ENCODE measurements around the gene TMEM221. TPM values are rescaled to one million over a fixed set of nuclear protein-coding genes. Genes with fewer than 3 reads are reported as not detected.
A peak's percentile ranks its signal among the peaks of the same experiment; 100 is the strongest.

The TMEM221 gene
- total and polyA plus RNA-seq, 10 of the 15 experiments (the other 5 are each of a cell fraction or from before 2014, with no cell fraction given), result 0.04 to 0.24 TPM; not detected in 8

GRCh38 chr19:17429641-17430113 lies 18.8 kb downstream of the TMEM221 start (continued):
- TF ChIP-seq CBX5 (IDR thresholded peaks at IDR 0.05; ENCODE audit: low read depth) (no peak), SMAD1 (IDR thresholded peaks at IDR 0.05; ENCODE audit: low read depth, partially characterized antibody) (no peak)

DNA sequence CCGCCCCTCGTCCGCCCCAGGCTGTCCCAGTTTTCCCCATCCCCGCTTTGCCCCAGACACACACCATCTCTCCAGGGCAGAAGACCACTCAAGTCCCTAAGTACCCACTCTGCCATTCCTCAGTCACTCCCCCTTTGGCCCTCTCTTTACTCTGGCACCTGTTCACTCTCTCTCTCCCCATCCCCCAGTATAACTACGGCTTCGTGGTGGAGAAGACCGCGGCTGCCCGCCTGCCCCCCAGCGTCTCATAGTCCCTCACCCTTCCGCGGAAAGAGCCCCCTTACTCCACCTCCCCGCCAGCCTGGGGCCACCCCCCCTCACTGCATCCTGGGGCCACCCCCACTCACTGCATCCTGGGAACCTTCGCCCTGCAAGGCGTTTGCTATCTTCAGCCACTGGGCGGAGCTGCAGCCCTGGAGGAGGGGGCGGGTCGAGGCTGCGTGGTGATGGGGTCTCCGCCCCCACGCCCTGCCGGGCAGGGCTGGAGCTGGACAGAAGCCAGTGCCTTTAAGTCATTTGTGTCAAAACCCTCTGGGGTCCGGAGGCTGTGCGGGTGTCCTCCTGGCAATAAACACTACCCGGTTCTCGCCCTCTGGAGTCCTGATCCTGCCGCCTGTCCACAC lies 23.6 kb downstream of the TMEM221 start:
- RAD21 ChIA-PET (ENCODE audit: unreplicated experiment), result no interaction called here
- POLR2A ChIA-PET, result no interaction called here
- no peaks in the 10 kb centered on the region for H3K9me3 ChIP-seq (replicated peaks; ENCODE audit: control insufficient read depth, insufficient read depth, low read length)
- intact Hi-C loops (cut with micrococcal nuclease; ENCODE audit: unreplicated experiment), result no loop called here
- in situ Hi-C loops (cut with MboI), result no loop called here
- H3K9ac ChIP-seq (ENCODE audit: control insufficient read depth, insufficient read depth, low read length), result no peak overlapping the region
- SMC1A ChIA-PET (ENCODE audit: uncharacterized antibody, unreplicated experiment), result no interaction called here
- no peaks in the 10 kb centered on the region for H3K27me3 ChIP-seq (replicated peaks in 1 of 2; ENCODE audit: control insufficient read depth in 2 of 2, insufficient read depth in 2 of 2, low read length in 1 of 2)
- peaks cover 3% of the 10 kb centered on the region; the same call in 1 of the 2 replicates for H3K4me1 ChIP-seq (ENCODE audit: control insufficient read depth, insufficient read depth, low read length)
- TF ChIP-seq SMAD5 (IDR thresholded peaks at IDR 0.05; ENCODE audit: low read depth), result no peak
- TF ChIP-seq, protein P1, sequence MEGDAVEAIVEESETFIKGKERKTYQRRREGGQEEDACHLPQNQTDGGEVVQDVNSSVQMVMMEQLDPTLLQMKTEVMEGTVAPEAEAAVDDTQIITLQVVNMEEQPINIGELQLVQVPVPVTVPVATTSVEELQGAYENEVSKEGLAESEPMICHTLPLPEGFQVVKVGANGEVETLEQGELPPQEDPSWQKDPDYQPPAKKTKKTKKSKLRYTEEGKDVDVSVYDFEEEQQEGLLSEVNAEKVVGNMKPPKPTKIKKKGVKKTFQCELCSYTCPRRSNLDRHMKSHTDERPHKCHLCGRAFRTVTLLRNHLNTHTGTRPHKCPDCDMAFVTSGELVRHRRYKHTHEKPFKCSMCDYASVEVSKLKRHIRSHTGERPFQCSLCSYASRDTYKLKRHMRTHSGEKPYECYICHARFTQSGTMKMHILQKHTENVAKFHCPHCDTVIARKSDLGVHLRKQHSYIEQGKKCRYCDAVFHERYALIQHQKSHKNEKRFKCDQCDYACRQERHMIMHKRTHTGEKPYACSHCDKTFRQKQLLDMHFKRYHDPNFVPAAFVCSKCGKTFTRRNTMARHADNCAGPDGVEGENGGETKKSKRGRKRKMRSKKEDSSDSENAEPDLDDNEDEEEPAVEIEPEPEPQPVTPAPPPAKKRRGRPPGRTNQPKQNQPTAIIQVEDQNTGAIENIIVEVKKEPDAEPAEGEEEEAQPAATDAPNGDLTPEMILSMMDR (IDR thresholded peaks at IDR 0.05 in 2 of 3, conservative IDR thresholded peaks at IDR 0.05 in 1 of 3; ENCODE audit: control insufficient read depth in 2 of 3, extremely low read depth in 1 of 3, insufficient read depth in 1 of 3, low read depth in 3 of 3, low read length in 3 of 3), result peak; percentile 43 to 56 (median 51)
- peak in 1 of 2 experiments; percentile 58; a peak in 1 of 3 replicates for TF ChIP-seq EGR1 (IDR thresholded peaks at IDR 0.05; ENCODE audit: borderline replicate concordance in 1 of 2, low read depth in 2 of 2, low read length in 2 of 2)
- TF ChIP-seq EZH2 (IDR thresholded peaks at IDR 0.05; ENCODE audit: borderline replicate concordance, control insufficient read depth, low read depth, low read length), result no peak
- TF ChIP-seq RAD21 (IDR thresholded peaks at IDR 0.05; ENCODE audit: insufficient read depth, low read depth, low read length), result peak; percentile 52
- TF ChIP-seq MEF2B (IDR thresholded peaks at IDR 0.05; ENCODE audit: partially characterized antibody, poor library complexity, severe bottlenecking), result no peak
- CTCF ChIA-PET, result interaction anchor here (1.1 to 1.4 kb wide), 3 partner anchors 11 to 41 kb away, joined by 3 to 4 read pairs (median 3); partner anchors contain the start of gene CCDC194
- peaks cover 2% of the 10 kb centered on the region; the same call in 1 of the 2 replicates for H3K79me2 ChIP-seq (ENCODE audit: control insufficient read depth, insufficient read depth, low read length)
- DNase-seq (ENCODE audit: low read depth, low spot score) (no peak), ATAC-seq (peak; percentile 78), FAIRE-seq (no peak)
- BruUV-seq (replicated peaks), result no TSS peak
- no peaks in the 10 kb centered on the region for H4K20me1 ChIP-seq (ENCODE audit: control insufficient read depth, insufficient read depth)
- WGBS (ENCODE audit: insufficient coverage, insufficient replicate concordance, low lambda C conversion rate, missing lambda C conversion rate), result 50% methylated on average over 25 of the region's 27 CpGs
- no peak overlapping the region for H3K4me2 ChIP-seq (ENCODE audit: control insufficient read depth, insufficient read depth)
- no peaks in the 10 kb centered on the region for H3K36me3 ChIP-seq (ENCODE audit: control insufficient read depth in 2 of 2, insufficient read depth in 2 of 2, low read length in 1 of 2)
- no peak overlapping the region for H3K27ac ChIP-seq (ENCODE audit: control insufficient read depth, insufficient read depth)
- H2AFZ ChIP-seq (ENCODE audit: control insufficient read depth, low read depth, low read length), result no peak overlapping the region; the same call in 1 of the 2 replicates
- no peak overlapping the region for H3K4me3 ChIP-seq
